Adrenal gland (tissue), 12 donors: ENCODE results near the gene RPTOR. TPM values are rescaled to one million over a fixed set of nuclear protein-coding genes. Genes with fewer than 3 reads are reported as not detected.
A peak's percentile ranks its signal among the peaks of the same experiment; 100 is the strongest.

Experiments
- DNase-seq, 7 donors: peaks; one replicate each; pipeline ENCODE4 v3.0.0-alpha.2; 2019 to 2020
- H3K27ac ChIP-seq, 5 donors: fragments of 200-600 bp; sonication (generic) in 4 of 5; 1 replicate in 3 of 5; 2 replicates in 2 of 5; pipeline versions ENCODE4 v1.5.1 to v1.8.0; 2016 to 2020; ENCODE audit warnings: mild to moderate bottlenecking in 1 of 5
- H3K27me3 ChIP-seq: fragments of 200-600 bp; 2 replicates; pipeline ENCODE4 v1.8.0; 2021
- H3K36me3 ChIP-seq, 2 donors: fragments of 200-600 bp; replicated peaks in 1 of 2; 1 replicate in 1 of 2; 2 replicates in 1 of 2; pipeline versions ENCODE4 v1.5.1 to v1.8.0; 2018 to 2022
- H3K4me1 ChIP-seq, 2 donors: fragments of 200-600 bp; replicated peaks in 1 of 2; 1 replicate in 1 of 2; 2 replicates in 1 of 2; pipeline versions ENCODE4 v1.5.1 to v1.8.0; 2018 to 2021
- H3K4me3 ChIP-seq, 4 donors: fragments of 200-600 bp; sonication (generic) in 3 of 4; one replicate each; pipeline ENCODE4 v1.5.1; 2016 to 2018
- H3K9me3 ChIP-seq, 3 donors: fragments of 200-600 bp; sonication (generic) in 1 of 3; replicated peaks in 1 of 3; 1 replicate in 2 of 3; 2 replicates in 1 of 3; pipeline versions ENCODE4 v1.5.1 to v1.8.0; 2016 to 2021
- CTCF ChIP-seq, 6 experiments: fragments of 450-650 bp in 4 of 6; fragments of 200-600 bp in 2 of 6; sonication (generic) in 1 of 6; IDR thresholded peaks; 1 replicate in 5 of 6; 2 replicates in 1 of 6; pipeline versions ENCODE4 v1.5.1 to v1.8.0; 2016 to 2021; ENCODE audit warnings: antibody characterized with exemption in 6 of 6, mild to moderate bottlenecking in 2 of 6, moderate library complexity in 1 of 6
- POLR2A ChIP-seq, 2 donors: fragments of 450-650 bp; IDR thresholded peaks; one replicate each; pipeline ENCODE4 v1.6.1; 2017; ENCODE audit warnings: antibody characterized with exemption in 2 of 2, mild to moderate bottlenecking in 2 of 2, moderate library complexity in 1 of 2
- WGBS, 4 donors: extraction: QIAGEN DNeasy Blood & Tissue Kit in 2 of 4; methylation state at CpG; one replicate each; pipeline versions ENCODE4 v1.1.5 to v1.1.7; 2013 to 2017; 5-methylcytosine and 5-hydroxymethylcytosine counted together
- intact Hi-C, 2 donors: fragments of 100-400 bp; cut with DNase I; formaldehyde crosslinking; loops; one replicate each; pipeline versions ENCODE4 v1.14.1 to v1.15.0; 2022 to 2023
- polyA plus RNA-seq, 3 donors: library from polyadenylated mRNA; stranded (reverse); fragments of 200-250 nt in 2 of 3; fragments of 350-450 nt in 1 of 3; fragmentation: Illumina TruSeq in 1 of 3; extraction: RNeasy Lipid Tissue Mini Kit (QIAGEN cat#74804) in 1 of 3; gene quantifications; one replicate each; pipeline ENCODE4 v1.2.3, GENCODE V29; 2013 to 2014
- total RNA-seq, 9 donors: library from RNA; depleted of rRNA in 4 of 9; stranded (reverse); fragments of >200 nt in 4 of 9; fragments of 120-200 nt in 1 of 9; fragmentation: NEBNext Ultra II Directional in 1 of 9; extraction: Animal tissue kit (Norgen Biotek cat#: 25700) in 1 of 9; gene quantifications; one replicate each; pipeline versions ENCODE4 v1.1.0 to v1.2.4, GENCODE V29; 2013 to 2023
- donor health status: healthy with polysubstance abuse.
- donor health status: Bipolar disorder and iron deficiency.
- donor health status: DM: yes; HTN: yes; CAD: no.
- donor health status: DM: no; HTN: no; CAD: no.
- donor health status: DM: no; HTN: no; CAD: no.
- donor health status: DM: yes; HTN: yes; CAD: no.

RPTOR gene
- total and polyA plus RNA-seq, 12 donors = 9.7 to 53.3 (median 29.7) TPM

- peaks cover 17 to 25% of the 10 kb centered on the region in 2 donors for H3K4me1 ChIP-seq
- 90 to 95% (median 93%) methylated on average over 25 to 26 of the region's 26 CpGs for WGBS, 4 donors
- H3K36me3 ChIP-seq = no peaks in the 10 kb centered on the region
Measured at GRCh38 chr17:80829166-80829813, 284.7 kb downstream of the RPTOR start.

GRCh38 chr17:80830020-80830780 lies 285.6 kb downstream of the RPTOR start:
- TF ChIP-seq CTCF (IDR thresholded peaks at IDR 0.05) (no peak), POLR2A (IDR thresholded peaks at IDR 0.05) (no peak)
- peak in 2 of 7 donors; percentile 6 to 10 for DNase-seq
- peaks cover 21 to 29% of the 10 kb centered on the region in 2 donors for H3K4me1 ChIP-seq
- intact Hi-C loops = no loop called here
- 96 to 98% (median 96%) methylated on average over 18 to 27 of the region's 27 CpGs for WGBS, 4 donors
- no peak overlapping the region for H3K4me3 ChIP-seq
- no peak overlapping the region for H3K27ac ChIP-seq
- H3K9me3 ChIP-seq = no peaks in the 10 kb centered on the region
- no peaks in the 10 kb centered on the region for H3K27me3 ChIP-seq
- no peaks in the 10 kb centered on the region for H3K36me3 ChIP-seq

More at GRCh38 chr17:80829166-80829813, 284.7 kb downstream of the RPTOR start:
- no peak overlapping the region for H3K27ac ChIP-seq
- H3K9me3 ChIP-seq = no peaks in the 10 kb centered on the region
- DNase-seq = peak in 2 of 7 donors; percentile 5 to 6
- TF ChIP-seq POLR2A (IDR thresholded peaks at IDR 0.05) = no peak
- no peak for TF ChIP-seq CTCF (IDR thresholded peaks at IDR 0.05)
- H3K27me3 ChIP-seq = no peaks in the 10 kb centered on the region
- intact Hi-C loops = no loop called here
- H3K4me3 ChIP-seq = no peak overlapping the region

- H3K9me3 ChIP-seq = no peaks in the 10 kb centered on the region
- H3K36me3 ChIP-seq = no peaks in the 10 kb centered on the region
- DNase-seq = peak in 2 of 7 donors; percentile 5
- no peaks in the 10 kb centered on the region for H3K27me3 ChIP-seq
- no peak overlapping the region for H3K4me3 ChIP-seq
- H3K4me1 ChIP-seq = peaks cover 21 to 29% of the 10 kb centered on the region in 2 donors
- 92 to 98% (median 96%) methylated on average over 6 of the region's 6 CpGs for WGBS, 4 donors
- intact Hi-C loops = no loop called here
- TF ChIP-seq POLR2A (IDR thresholded peaks at IDR 0.05) (no peak), CTCF (IDR thresholded peaks at IDR 0.05) (no peak)
- no peak overlapping the region for H3K27ac ChIP-seq
Measured at GRCh38 chr17:80831491-80831890, 286.9 kb downstream of the RPTOR start.

- peaks cover 21 to 28% of the 10 kb centered on the region in 2 donors for H3K4me1 ChIP-seq
- TF ChIP-seq CTCF (IDR thresholded peaks at IDR 0.05) (no peak), POLR2A (IDR thresholded peaks at IDR 0.05) (no peak)
- 68 to 93% (median 72%) methylated on average over 5 to 12 of the region's 12 CpGs for WGBS, 4 donors
- H3K36me3 ChIP-seq = no peaks in the 10 kb centered on the region
- peak; percentile 43 to 88 (median 58) for DNase-seq
- intact Hi-C loops = no loop called here
- no peaks in the 10 kb centered on the region for H3K9me3 ChIP-seq
- H3K4me3 ChIP-seq = peak overlapping the region in 1 of 4 donors; percentile 55
- H3K27ac ChIP-seq = peak overlapping the region; percentile 74 to 98 (median 84)
- H3K27me3 ChIP-seq = no peaks in the 10 kb centered on the region
Measured at GRCh38 chr17:80832266-80832676, 287.6 kb downstream of the RPTOR start.
